Measurements from ENCODE around the gene TMEM163.

TMEM163 gene

GRCh38 chr2:134640494-134640893 is 78.3 kb downstream of the TMEM163 start:
- no peaks in the 10 kb centered on the region for H3K9me3 ChIP-seq (ENCODE audit: control insufficient read depth, insufficient read depth, low read length)
- no peaks in the 10 kb centered on the region for H3K36me3 ChIP-seq (ENCODE audit: control insufficient read depth, low read length)
- H3K4me1 ChIP-seq (ENCODE audit: control insufficient read depth, low read length): no peaks in the 10 kb centered on the region
- no peak overlapping the region for H3K27ac ChIP-seq (ENCODE audit: low read depth, low read length)
- no peaks in the 10 kb centered on the region for H3F3A ChIP-seq (ENCODE audit: control insufficient read depth, insufficient read depth)
- no peaks in the 10 kb centered on the region for H3K27me3 ChIP-seq (ENCODE audit: control insufficient read depth, low read length)
- H4K20me1 ChIP-seq (ENCODE audit: control insufficient read depth, insufficient read depth, low read depth, low read length): no peaks in the 10 kb centered on the region
- H3K9me2 ChIP-seq (replicated peaks; ENCODE audit: control insufficient read depth, low read length): no peaks in the 10 kb centered on the region
- no peaks in the 10 kb centered on the region for H3K79me2 ChIP-seq (ENCODE audit: control insufficient read depth, low read length)
- no peak for TF ChIP-seq CTCF (IDR thresholded peaks at IDR 0.05; ENCODE audit: low read depth, low read length, poor library complexity, severe bottlenecking)
- TF ChIP-seq EZH2phosphoT487 (IDR thresholded peaks at IDR 0.05; ENCODE audit: borderline replicate concordance, low read length): no peak
- H3K4me3 ChIP-seq (ENCODE audit: low read length): no peak overlapping the region
- no peak overlapping the region for H3K4me2 ChIP-seq (ENCODE audit: low read length)

GRCh38 chr2:134639265-134639664 is 79.5 kb downstream of the TMEM163 start:
- H3K27me3 ChIP-seq (ENCODE audit: control insufficient read depth, low read length): no peaks in the 10 kb centered on the region
- no peak overlapping the region for H3K27ac ChIP-seq (ENCODE audit: low read depth, low read length)
- no peaks in the 10 kb centered on the region for H3K9me3 ChIP-seq (ENCODE audit: control insufficient read depth, insufficient read depth, low read length)
- no peaks in the 10 kb centered on the region for H3K79me2 ChIP-seq (ENCODE audit: control insufficient read depth, low read length)
- no peak overlapping the region for H3K4me3 ChIP-seq (ENCODE audit: low read length)
- no peaks in the 10 kb centered on the region for H4K20me1 ChIP-seq (ENCODE audit: control insufficient read depth, insufficient read depth, low read depth, low read length)
- H3F3A ChIP-seq (ENCODE audit: control insufficient read depth, insufficient read depth): no peaks in the 10 kb centered on the region
- TF ChIP-seq EZH2phosphoT487 (IDR thresholded peaks at IDR 0.05; ENCODE audit: borderline replicate concordance, low read length) (no peak), CTCF (IDR thresholded peaks at IDR 0.05; ENCODE audit: low read depth, low read length, poor library complexity, severe bottlenecking) (no peak)
- no peak overlapping the region for H3K4me2 ChIP-seq (ENCODE audit: low read length)
- H3K9me2 ChIP-seq (replicated peaks; ENCODE audit: control insufficient read depth, low read length): no peaks in the 10 kb centered on the region
- no peaks in the 10 kb centered on the region for H3K36me3 ChIP-seq (ENCODE audit: control insufficient read depth, low read length)
- no peaks in the 10 kb centered on the region for H3K4me1 ChIP-seq (ENCODE audit: control insufficient read depth, low read length)

GRCh38 chr2:134636714-134637113 is 82.1 kb downstream of the TMEM163 start:
- H3K27ac ChIP-seq (ENCODE audit: low read depth, low read length): no peak overlapping the region
- no peaks in the 10 kb centered on the region for H3K9me2 ChIP-seq (replicated peaks; ENCODE audit: control insufficient read depth, low read length)
- H3K79me2 ChIP-seq (ENCODE audit: control insufficient read depth, low read length): no peaks in the 10 kb centered on the region
- H3K4me3 ChIP-seq (ENCODE audit: low read length): no peak overlapping the region
- no peaks in the 10 kb centered on the region for H3K27me3 ChIP-seq (ENCODE audit: control insufficient read depth, low read length)
- TF ChIP-seq CTCF (IDR thresholded peaks at IDR 0.05; ENCODE audit: low read depth, low read length, poor library complexity, severe bottlenecking) (no peak), EZH2phosphoT487 (IDR thresholded peaks at IDR 0.05; ENCODE audit: borderline replicate concordance, low read length) (no peak)
- H3K36me3 ChIP-seq (ENCODE audit: control insufficient read depth, low read length): no peaks in the 10 kb centered on the region
- H3F3A ChIP-seq (ENCODE audit: control insufficient read depth, insufficient read depth): no peaks in the 10 kb centered on the region
- no peaks in the 10 kb centered on the region for H4K20me1 ChIP-seq (ENCODE audit: control insufficient read depth, insufficient read depth, low read depth, low read length)
- H3K9me3 ChIP-seq (ENCODE audit: control insufficient read depth, insufficient read depth, low read length): no peaks in the 10 kb centered on the region
- H3K4me2 ChIP-seq (ENCODE audit: low read length): no peak overlapping the region
- H3K4me1 ChIP-seq (ENCODE audit: control insufficient read depth, low read length): no peaks in the 10 kb centered on the region

All from DOHH2 (cell line).